Activated T-cell treated with anti-CD3 and anti-CD28 coated beads for 4 hours (primary cell): ENCODE measurements around the gene PPP2R3A.
"Not testable (repeated sequence)": the region's sequence is repeated elsewhere in the genome, so short reads cannot be mapped to it uniquely, and the experiment has no call there.

Experiments
- DNase-seq: peaks from one replicate; pipeline ENCODE4 v3.0.0-alpha.2; 2020

The PPP2R3A gene

DNA sequence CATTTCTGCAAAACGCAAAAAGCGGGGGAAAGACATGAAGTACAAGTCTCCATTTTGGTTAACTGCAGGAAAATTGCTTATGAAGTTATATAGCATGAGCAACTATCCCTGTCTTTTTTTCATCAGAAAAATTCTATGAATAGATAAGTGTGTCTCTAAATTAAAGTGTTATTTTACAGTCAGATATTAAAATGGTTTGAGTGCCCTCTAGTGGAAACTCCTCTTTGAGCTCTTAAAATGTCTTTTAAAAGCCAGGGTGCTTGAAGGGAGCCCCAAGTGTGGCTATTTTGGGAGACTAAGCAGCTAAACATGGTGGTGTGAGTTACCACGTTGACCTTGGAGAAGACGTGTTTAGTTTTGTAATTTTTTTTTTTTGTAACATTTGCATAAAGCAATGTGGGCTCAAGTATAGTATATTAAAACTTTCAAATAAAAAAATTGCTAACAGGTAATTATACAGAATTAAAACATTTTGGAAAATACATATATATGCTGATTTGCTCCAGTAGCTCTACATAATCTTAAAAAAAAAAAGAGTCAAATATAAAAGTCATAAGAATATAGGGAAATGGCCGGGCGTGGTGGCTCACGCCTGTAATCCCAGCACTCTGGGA is 77.2 kb downstream of the PPP2R3A start:
- DNase-seq: no peak

DNA sequence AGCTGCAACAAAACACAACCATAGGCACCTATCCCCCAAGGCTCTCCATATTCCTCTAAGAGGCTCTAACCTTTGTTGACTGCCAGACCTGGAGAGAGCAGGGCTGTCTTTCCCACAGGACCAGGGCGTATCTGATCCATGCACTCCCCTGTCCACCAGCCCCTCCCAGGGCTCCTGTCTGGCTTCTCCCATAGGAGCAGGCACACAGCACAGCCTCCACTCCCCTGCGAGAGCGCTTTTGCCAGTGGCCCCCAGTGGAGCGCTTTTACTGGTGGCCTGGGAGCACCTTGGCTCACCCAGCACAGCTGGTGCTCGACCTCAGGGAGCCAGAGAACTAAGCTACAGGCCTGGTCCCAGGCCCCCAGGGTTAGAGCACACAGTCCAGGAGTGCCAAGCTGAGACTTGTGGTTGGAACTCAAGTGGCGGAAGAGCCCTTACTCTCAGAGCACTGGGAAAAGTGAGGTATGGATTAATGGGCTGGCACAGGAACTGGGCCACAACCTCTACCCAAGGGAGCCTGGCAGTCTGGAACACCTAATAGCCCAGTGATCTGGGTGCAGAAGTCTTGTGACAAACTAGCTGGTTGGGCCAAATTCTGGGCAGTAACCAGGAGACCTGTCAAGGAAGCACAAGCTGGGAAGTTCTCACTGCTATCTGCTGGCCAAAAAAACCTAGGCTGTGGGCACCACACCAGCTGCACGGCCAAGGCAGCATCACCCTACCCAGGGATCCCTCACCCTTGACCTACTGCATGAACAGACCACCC is 79.6 kb downstream of the PPP2R3A start:
- DNase-seq: no peak

DNA sequence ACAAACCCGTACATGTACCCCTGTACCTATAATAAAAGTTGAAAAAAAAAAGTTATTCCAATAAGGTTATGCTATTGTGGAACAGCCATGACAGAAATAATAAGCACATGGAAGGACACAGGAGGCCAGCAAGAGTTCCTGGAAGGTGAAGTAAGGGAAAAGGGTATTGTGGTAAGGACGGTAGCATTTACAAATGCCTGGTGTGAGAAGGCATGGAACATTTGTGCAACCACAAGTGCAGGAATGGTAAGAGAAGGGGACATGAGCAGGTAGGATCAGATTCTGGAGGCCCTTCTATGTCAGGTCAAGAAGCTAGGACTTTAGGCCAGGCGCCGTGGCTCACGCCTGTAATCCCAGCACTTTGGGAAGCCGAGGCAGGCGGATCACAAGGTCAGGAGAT is 82.5 kb downstream of the PPP2R3A start:
- DNase-seq: no peak

DNA sequence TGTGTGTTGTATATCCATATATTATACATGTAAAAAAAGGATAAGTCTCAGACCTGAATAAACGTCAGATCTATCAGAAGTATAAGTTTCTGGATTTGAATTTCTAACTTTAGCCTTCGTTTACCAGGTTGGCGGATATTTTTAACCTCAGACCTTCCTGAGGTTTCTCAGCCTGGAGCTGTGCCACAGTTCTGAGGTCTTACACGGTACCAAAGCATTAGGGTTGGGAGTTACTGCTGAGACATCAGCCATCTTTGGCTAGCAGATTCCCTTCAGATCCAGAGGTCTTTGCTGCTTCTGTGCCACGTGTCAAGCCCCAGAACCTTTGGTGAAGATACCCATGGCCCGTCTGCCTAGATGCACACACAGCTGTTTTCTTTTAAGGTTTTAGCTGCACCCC is 84.7 kb downstream of the PPP2R3A start:
- DNase-seq: no peak

DNA sequence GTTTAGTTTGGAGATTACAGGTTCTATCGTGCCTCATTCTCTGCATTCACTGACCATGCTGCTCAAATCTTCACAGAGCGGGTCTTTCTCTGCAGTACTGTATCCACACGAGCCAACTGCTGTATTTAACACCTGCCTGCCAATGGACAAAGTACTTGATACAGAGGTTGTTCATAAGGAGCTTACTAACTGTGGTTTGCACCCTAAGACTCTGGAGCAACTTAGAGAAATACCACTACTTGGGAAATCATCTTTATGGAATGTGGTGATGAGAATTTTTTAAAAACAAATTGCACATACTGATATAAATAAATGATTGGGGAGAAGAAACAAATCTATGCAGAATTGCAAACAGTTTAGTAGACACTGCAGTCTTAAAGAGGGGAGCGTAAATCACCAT is 90.0 kb downstream of the PPP2R3A start:
- no peak for DNase-seq

DNA sequence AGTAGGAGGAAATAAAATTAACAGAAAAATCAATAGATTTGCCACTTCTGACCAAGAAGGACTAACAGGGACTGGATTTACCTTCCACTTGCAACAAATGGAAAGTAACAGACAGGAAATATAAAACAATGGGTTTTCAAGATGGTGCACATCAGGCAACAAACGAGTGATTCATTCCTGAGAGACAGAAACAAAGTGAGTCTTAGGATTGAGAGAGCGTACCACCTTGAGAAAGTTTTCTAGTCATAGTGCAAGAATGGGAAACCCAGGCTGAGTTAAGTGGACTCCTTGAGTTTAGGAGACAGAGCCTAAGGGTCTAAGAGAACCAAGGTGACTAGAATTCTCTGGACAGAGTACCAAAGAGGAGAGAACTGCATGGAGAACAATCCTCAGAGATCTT is 101.7 kb downstream of the PPP2R3A start:
- no peak for DNase-seq

DNA sequence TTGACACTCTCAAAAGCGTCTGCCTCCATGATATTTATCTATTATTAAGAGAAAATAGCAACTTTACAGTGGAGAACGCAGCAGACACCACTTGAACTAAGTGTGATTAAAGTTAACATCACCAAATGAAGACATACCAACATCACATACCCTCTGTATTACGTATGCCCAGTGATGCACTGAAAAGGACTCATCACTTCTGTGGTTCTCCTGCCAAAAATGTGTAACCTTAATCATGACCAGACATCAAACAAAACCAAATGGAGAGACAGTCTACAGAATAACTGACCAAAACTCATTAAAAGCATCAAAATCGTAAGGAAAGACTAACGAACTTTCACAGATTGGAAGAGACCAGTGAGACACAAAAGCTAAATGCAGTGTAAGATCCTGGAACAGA is 103.2 kb downstream of the PPP2R3A start:
- DNase-seq: no peak

DNA sequence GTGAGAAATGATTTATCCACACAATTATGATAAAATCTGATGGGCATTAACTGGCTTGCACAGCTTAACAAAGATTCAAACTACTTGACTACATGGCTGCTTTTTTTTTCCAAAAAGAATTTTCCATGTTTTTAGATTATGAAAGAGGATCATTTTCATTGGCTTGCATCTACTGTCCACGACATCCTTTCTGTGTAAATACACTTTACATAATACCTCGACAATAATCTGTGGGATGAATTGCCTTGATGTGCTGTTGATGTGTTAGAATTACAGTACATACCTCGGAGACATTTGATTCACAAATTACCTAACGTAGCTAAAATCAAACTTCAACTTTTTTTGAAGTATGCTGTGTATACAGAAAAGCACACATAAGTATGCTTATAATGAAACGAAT is 104.4 kb downstream of the PPP2R3A start:
- no peak for DNase-seq

DNA sequence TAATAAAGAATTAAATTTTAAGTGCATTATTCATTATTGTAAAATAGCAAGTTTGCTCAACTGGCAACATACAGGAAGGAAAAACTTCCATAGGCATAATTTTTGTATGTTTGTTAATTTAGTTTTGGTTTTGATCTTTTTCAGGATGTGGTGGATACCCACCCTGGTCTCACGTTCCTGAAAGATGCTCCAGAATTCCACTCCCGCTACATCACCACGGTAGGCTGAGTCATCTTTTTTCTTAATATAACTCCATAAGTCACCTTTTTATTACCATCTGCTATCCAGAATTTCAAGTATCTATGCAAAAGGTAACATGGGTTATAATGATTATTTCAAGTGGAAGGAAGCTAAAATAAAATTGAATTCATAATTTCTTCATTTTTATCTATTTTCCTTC is 104.8 kb downstream of the PPP2R3A start:
- no peak for DNase-seq

DNA sequence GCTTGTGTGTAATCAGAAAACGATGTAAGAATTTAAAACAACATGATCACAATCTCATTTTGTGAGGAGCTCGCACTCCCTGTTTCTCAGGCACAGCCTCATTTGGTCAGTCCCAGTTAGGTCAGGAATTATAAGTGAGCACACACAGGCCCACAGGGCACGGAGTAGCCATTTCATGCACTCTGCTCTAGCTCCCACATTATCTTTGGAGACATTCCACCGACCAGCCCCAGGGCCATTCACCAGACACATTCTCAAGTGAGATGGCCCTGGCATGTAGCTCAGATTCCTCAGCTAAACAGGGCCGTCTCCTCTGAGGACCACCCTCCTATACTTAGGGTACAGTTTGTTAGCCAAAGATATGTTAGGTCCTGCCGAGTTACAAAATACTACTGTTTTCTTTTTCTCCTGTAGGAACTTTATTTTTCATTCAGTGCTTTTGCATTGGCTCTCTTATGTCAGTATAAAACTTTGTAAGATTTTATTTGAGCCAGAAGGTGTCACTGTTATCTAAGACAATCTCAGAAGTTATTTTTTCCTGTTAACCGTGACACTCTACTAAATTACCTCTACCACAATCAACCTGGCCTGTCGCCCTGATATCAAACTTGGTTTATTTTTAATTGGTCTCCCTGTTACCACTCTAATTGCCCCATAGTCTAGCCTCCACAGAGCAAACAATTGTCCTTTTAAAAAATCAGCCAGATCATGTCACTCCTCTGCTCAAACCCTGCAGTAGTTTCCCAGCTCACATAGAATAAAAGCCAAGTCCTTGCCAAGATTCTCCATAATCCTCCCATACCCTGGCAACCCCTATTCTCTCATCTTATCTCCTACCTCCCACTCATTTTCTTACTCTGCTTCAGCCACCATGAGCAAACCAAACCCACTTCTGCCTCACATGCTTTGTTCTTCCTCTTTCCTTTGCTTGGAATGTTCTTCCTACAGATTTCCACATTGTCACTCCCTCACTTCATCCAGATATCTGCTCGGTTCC is 105.7 kb downstream of the PPP2R3A start:
- DNase-seq: no peak

DNA sequence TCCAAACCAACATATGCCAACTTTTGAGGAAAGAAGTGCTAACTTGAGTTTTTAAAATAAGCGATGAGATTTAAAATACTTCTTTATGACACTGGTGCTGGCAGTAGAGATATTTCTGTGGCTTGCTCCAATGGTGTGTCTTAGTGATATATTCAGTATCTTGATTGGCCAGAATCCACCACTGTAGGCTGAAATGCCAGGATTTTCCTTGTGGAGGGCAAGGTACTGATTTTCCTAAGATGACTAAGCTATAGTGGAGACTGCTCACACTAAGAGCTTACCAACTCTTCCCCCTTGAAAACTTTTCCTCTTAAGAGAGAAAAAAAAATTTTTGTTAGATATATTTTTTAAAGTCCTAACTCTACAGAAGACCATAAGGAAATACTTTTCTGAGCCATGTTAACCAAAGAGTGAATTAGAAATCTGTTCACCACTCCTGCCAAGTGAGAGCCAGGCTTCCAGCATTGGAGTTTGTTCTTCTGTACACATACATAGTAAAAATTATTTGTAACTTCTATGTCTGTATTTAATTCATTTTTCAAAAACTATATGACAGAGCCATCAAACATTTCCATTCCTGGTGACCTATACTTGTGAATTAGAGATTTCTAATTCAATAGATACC is 109.1 kb downstream of the PPP2R3A start:
- no peak for DNase-seq

DNA sequence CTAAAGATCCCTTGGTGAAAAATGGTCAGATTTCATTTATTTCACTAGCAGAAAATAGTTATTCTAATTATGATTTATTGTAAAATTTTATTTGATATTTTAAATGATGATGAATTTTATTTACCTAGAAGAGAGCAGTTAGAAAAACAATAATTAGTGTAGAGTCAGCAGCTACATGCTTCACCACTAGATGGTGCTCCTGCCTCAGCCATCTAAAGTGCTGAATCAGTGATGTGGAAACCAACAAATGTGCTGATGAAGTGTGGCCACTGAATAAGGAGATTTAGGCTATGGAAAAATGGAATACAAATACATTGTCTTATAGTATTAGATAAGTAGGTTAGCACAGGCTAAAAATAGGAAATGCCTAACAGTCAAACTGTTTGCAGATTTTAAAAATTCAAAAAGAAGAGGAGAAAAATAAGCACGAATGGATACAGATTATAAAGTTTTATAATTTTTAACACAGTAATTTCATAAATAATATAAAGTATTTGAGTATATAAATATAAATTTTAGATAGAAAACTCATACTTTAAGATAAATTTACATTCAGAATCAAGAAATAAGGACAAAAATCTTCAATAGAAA is 109.8 kb downstream of the PPP2R3A start:
- DNase-seq: peak; percentile 75

DNA sequence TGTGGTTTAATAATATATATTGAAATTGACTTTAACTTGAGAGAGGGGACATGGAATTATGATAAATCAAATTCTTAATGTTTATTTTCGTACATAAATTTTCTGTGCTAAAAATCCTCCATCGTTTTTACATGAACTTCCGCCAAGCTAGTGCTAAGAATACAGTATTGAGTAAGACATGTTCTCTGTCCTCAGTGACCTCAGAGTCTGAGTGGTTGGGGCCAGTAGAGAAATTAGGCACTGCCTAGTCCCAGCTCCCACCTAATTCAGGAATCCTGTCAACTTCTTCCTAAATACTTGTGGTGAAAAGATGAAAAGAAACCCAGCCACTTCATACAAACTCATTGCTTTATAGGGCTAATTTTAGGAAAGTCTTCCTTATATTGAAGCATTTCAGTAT is 110.3 kb downstream of the PPP2R3A start:
- DNase-seq: no peak

DNA sequence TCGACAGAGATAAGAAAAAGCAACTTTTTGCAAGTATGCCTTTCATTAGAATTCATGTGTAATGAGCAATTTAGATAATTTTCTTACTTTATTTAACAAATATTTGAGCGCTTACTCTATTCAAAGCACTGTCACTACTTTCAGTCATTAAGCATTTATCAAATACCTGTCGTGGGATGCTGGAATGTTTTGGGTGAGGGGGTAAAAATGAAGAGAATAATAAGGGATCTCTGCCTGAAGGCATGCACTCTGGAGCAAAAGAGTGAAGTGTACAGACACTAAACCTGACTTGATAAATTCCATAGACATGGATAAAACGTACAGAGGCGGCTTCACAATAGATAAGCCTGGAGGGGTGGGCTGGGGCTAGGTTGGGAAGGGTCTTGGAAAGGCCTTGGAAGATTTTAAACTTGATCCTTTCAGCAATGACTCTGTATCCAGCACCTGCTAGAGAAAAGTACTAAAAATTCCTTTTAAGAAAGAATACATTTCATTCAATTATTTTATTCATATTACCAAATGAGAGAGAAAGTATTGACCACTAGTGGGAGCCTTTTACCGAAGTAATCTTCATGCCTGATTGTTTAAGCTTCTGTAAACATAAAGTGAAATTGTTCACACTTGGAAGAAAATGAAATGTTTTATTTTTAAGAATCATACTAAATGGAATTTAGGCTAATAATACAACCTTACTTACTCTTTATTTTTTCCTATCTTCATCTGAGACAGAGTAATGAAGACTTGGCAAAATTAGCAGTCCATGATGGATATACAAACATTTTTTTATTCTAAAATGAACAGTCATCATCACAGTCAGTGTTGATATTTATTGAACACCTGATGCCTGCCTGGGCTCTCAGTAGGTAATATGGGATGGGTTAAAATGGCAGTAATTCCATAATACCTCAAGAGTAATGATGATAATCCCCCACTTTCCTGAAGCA is 113.2 kb downstream of the PPP2R3A start:
- DNase-seq: no peak

DNA sequence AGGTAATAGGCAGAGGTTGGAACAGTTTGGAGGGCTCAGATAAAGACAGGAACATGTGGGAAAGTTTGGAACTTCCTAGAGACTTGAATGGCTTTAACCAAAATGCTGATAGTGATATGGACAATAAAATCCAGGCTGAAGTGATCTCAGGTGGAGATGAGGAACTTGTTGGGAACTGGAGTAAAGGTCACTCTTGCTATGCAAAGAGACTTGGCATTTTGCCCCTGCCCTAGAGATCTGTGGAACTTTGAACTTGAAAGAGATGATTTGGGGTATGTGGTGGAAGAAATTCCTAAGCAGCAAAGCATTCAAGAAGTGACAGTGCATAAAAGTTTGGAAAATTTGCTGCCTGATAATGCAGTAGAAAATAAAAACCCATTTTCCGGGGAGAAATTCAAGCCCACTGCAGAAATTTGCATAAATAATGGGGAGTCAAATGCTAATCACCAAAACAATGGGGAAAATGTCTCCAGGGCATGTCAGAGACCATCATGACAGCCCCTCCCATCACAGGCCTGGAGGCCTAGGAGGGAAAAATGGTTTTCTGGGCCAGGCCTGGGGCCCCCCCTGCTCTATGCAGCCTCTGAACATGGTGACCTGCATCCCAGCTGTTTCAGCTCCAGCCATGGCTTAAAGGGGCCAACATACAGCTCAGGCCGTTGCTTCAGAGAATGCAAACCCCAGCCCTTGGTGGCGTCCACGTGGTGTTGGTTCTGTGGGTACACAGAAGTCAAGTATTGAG is 118.3 kb downstream of the PPP2R3A start:
- not testable (repeated sequence) for DNase-seq

DNA sequence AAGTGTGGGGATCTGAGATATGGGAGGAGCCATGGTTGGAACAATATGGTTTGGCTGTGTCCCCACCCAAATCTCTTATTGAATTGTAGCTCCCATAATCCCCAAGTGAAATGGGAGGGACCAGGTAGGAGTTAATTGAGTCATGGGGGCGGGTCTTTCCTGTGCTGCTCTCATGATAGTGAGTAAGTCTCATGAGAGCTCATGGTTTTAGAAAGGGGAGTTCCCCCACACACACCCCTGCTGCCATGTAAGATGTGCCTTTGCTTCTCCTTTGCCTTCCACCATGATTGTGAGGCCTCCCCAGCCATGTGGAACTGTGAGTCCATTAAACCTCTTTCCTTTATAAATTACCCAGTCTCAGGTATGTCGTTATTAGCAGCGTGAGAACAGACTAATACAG is 119.5 kb downstream of the PPP2R3A start:
- not testable (repeated sequence) for DNase-seq

DNA sequence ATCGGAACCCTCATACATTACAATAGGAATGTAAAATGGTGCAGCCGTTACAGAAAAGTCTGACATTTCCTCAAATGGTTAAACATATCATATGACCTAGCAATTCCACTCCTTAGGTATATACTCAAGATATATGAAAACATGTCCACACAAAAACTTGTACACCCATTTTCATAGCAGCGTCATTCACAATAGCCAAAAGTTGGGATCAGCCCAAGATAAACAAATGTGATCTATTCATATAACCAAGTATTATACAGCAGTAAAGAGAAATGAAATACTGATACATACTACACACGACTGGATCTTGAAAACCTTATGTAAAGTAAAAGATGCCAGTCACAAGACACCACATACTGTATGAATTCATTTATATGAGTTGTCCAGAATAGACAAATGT is 128.2 kb downstream of the PPP2R3A start:
- DNase-seq: no peak

DNA sequence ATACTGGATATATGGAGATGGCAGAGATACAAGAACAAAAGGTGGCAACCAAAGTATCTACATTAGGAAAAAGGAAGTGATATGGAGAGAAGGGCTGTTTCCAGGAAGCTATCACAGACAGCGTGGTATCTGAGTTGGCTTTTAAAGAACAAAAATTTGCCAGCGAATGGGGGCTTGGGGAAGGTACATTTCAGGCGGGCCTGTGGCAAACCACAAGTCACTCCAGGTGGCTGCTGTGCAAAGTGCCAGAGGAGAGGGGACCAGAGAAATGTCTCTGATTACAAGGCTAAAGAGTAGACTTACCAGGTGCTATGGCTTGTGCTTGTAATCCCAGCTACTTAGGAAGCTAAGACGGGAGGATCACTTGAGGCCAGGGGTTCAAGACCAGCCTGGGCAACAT is 139.5 kb downstream of the PPP2R3A start:
- DNase-seq: no peak

DNA sequence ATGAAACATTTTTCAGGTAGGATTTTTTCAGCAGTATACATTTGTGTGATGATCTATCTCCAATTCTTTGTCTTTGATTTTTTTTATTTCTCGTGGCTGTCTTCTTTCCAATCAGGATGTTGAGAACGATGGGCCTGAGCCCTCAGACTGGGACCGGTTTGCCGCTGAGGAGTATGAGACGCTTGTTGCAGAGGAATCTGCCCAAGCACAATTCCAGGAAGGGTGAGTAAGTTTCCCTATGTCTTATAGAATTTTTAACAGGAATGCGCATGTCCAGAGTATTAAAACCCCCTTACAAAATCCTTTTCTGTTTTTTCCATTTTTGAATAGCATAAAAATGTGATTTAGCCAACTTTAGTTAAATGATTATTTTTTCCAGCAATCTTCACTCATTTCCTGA is 140.6 kb downstream of the PPP2R3A start:
- no peak for DNase-seq

DNA sequence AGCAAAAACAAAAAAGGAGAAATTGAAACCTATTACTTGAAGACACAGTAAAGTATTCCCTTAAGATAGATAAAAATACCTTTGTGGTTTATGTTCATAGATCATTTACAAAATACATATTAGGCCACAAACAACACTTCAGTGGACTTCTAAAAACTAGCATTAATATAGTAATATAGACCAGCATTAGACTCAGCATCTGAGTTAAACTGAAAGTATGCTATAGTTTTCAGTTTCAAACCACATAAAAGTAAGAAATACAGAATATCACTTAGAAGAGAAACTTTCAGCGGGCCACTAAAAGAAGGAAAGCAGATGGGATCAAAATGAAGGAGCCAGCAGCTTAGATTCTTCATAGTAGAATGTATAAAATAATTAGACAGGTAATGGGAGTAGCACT is 144.0 kb downstream of the PPP2R3A start:
- no peak for DNase-seq

DNA sequence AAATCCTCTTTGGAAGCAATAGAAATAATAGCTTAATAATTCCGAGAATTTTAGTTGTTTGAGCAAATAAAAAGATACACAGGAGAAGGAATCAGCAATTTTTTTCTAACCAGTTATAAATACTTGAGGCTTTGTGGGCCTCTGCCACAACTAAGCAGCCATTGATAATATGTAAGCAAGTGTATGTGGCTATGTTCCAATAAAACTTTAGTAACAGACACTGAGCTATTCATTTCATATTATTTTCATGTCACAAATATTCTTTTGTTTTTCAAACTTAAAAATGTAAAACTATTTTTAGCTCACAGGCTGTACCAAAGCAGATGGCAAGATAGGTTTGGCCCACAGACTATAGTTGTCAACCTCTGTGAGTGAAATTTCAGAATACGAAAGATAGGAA is 145.0 kb downstream of the PPP2R3A start:
- DNase-seq: no peak
